Measurements from ENCODE around the gene PKP4.

- TF ChIP-seq EZH2phosphoT487 (IDR thresholded peaks at IDR 0.05): no peak
- TF ChIP-seq, protein P1, sequence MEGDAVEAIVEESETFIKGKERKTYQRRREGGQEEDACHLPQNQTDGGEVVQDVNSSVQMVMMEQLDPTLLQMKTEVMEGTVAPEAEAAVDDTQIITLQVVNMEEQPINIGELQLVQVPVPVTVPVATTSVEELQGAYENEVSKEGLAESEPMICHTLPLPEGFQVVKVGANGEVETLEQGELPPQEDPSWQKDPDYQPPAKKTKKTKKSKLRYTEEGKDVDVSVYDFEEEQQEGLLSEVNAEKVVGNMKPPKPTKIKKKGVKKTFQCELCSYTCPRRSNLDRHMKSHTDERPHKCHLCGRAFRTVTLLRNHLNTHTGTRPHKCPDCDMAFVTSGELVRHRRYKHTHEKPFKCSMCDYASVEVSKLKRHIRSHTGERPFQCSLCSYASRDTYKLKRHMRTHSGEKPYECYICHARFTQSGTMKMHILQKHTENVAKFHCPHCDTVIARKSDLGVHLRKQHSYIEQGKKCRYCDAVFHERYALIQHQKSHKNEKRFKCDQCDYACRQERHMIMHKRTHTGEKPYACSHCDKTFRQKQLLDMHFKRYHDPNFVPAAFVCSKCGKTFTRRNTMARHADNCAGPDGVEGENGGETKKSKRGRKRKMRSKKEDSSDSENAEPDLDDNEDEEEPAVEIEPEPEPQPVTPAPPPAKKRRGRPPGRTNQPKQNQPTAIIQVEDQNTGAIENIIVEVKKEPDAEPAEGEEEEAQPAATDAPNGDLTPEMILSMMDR (IDR thresholded peaks at IDR 0.05): no peak
Measured at GRCh38 chr2:158603986-158604385, 147.2 kb downstream of the PKP4 start.
